HG03159 (cell line): ENCODE measurements around the gene INPP5A.

Source experiments
- ATAC-seq: cut with Tn5 transposase; IDR thresholded peaks from one replicate; pipeline ENCODE4 v1.9.1; 2021; ENCODE audit warnings: mild to moderate bottlenecking, moderate library complexity; ENCODE audit not compliant: unreplicated experiment

INPP5A gene

DNA sequence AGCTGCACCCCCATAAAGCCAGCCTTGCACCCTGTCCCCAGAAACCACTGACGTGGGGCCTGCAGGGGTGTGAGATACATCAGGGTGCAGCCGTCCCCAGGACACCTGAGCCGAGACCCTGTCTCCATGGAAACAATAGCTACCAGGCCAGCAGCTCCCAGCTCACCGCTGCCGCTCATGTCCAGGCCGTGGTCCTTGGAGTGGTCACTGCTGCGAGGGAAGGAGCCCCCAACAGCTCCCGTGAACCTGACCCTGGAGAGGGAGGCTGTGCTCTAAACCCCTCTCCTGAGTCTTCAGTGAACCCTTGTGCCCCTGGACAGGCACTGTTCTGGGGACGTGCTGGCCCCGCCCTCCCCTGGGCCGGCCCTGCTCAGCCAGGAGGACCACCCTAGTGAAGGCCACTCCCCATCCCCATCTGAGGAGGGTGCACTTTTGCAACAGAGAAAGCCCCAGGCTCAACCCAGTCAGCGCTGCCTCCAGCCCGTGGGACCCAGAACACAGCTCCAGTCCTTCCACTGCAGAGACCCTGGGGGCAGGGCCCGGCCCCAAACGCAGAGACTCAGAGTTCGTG lies 19.6 kb upstream of the INPP5A start:
- no peak for ATAC-seq

DNA sequence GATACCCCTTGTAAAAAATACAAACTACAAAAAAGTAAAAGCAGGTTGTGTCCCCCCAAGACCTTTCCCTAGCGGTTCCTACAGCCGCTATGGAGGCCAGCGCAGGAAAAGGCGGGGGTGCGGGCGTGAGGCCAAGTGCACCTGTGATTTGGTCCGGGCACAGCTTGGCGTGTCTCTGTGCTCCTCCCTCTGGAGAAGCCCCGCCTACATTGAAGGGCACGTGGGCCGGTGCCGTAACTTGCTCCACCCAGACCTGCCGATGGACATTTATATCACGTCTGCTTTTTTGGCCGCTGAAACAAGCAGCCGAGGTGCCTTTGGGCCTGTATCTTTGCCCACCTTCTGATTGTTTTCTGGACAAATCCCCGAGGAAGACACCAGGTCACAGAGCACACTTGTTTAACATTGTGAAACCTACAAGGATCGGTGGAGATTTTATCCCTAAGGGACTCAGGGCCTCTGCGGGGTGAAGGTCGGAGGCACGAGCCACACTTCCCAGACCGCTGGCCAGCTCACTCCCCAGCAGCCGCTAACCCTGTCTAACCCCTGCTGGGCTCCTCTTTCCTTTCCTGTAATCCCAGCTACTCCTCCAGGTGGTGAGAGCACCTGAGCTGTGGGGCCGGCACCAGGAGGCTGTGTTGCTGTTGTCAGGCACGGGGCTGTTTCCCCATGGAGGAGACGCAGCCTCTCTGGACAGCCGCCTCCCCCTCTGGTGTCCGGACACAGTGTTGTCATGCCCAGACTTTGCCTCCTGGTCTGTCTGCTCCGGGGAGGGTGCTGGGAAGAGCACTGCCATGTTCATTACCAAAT lies 18.8 kb upstream of the INPP5A start:
- no peak for ATAC-seq

GRCh38 chr10:132519382-132520176 lies 18.0 kb upstream of the INPP5A start:
- ATAC-seq = no peak

- no peak for ATAC-seq
These were observed 17.3 kb upstream of the INPP5A start for GRCh38 chr10:132520177-132520811.

DNA sequence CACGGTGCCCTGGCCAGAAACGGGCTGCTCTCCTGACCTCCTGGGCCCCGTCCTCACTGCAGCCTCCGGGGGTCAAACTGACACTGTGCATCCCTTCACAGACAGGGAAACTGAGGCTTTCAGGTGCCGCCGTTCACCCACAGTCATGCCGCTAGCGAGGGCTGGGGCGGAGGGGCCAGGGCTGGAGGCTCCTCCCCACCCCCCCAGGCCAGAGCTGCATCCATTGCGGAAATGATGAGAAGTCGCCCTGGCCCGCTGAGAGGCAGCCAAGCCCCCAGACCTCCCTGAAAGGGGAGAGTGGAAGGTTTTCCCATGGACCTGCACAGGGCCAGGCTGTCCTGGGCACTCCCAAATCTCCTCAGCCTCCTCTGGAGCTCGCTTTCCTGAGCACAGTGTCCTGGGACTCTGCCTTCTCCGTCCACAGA lies 16.5 kb upstream of the INPP5A start:
- no peak for ATAC-seq

DNA sequence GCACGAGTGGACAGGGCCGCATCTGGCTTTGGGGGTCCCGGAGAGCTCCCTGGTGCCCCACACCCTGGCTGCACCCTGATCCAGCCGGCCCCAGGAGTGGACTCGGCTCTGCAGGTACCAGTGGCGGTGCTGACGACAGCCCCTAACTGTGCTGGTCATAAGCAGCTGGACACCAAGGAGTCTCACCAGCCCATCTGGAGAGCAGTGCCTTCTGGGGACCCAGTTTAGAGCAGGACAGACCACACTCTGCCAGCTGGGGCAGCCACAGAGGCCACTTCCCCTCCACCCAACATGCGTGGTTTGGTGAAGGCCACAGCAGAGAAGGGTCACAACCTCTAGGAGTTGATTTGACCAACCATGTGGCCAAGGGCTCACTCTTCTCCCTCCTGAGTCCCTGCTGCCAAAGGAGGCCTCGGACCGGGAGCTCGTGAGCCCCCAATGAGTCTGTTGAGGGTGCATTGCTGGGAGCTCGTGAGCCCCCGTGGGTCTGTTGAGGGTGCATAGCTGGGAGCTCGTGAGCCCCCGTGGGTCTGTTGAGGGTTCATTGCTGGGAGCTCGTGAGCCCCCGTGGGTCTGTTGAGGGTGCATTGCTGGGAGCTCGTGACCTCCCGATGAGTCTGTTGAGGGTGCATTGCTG lies 16.0 kb upstream of the INPP5A start:
- ATAC-seq = no peak

DNA sequence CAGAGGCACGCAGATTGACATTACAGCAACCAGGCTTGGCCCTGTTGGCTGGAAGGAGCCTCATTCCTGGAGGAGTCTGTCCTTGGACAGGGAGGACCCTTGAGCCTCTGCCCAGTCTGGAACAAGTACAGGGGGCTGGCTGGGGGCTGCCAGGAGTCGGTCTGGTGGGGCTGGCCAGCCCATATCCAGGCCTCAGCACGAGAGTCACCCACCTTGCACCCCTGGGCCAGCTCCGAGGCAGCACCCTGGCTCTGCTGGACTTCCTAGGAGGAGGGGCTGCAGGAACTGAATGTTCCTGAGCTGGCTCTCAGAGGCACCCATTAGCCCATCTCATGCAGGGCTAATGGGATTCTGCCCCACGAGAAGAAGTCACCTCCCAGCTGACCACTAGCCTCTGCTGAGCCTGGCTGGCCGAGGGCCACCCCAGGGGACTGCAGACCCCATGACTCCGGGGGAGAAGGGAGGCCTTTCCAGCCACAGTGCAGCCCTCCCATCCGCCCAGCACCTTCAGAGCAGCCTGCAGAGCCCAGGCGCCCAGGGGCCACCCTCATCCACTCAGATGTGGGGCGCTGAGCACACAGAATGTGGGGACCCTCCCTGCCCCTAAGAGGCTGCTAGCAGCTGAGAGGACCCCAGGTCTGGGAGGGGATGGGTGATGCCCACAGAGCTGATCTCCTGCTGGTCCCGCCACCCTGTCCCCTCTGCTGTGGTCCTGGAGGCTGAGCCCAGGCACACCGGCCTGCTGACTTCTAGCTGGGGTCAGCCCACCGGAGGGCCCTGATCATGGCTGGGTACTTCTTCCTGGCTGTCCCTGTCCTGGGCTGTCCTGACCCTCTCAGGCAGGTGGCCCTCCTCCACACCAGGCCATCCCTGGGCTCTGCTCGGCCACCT lies 14.8 kb upstream of the INPP5A start:
- ATAC-seq = no peak

- no peak for ATAC-seq
These were observed 13.8 kb upstream of the INPP5A start for GRCh38 chr10:132523561-132524442.

GRCh38 chr10:132524443-132525285 lies 12.9 kb upstream of the INPP5A start:
- ATAC-seq = no peak

GRCh38 chr10:132526676-132527075 lies 10.9 kb upstream of the INPP5A start:
- ATAC-seq = no peak

- ATAC-seq = no peak
These were observed 10.1 kb upstream of the INPP5A start for GRCh38 chr10:132527339-132528063.

DNA sequence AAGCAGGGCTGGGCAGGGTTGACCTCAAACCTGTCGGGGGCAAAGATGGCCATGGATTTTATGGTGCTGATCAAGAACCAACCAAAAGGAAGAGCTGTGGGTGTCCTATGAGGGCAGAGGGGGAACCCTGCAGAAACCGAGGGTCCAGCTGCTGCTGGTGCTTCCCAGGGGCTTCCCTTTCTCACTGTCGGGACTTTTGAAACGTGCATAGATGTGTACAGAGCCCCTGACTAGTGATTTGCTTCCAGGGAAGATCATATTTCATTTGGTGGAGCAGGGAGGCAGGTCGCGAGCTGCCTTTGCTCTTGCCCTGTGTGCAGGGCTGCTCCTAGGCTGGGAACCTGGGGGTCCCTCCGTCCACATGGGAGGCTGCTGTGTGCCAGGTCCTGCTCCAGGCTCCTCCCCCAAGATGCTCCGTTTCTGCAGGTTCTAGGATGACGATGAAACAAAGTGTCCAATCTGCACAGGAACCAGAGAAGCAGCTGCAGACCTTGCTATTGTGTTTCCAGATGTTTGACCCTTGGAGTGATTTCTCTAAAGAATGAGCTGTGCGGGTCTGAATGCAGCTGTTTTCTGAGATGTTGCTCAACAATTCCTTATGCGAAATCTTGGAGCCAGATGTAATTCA lies 9.4 kb upstream of the INPP5A start:
- no peak for ATAC-seq

DNA sequence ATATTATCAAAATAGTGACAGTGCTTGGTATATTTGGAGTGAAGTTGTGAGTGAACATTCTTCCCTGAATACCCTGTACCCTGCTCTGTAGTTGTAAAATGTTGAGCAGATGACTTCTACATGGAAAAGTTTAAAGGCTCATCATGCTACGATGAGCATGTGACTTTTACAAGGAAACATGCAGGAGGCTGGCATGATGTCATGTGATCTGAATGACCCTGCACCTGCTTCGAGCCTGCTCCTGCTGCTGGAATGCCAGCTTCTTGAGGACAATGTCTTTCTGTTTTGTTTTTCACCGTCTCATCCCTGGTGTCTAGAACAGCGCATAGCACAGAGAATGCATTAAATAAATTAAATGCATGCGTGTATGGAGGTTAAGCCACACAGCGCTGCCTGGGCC lies 5.4 kb upstream of the INPP5A start:
- ATAC-seq = no peak

- ATAC-seq = no peak
These were observed 4.6 kb upstream of the INPP5A start for GRCh38 chr10:132532749-132533560.

DNA sequence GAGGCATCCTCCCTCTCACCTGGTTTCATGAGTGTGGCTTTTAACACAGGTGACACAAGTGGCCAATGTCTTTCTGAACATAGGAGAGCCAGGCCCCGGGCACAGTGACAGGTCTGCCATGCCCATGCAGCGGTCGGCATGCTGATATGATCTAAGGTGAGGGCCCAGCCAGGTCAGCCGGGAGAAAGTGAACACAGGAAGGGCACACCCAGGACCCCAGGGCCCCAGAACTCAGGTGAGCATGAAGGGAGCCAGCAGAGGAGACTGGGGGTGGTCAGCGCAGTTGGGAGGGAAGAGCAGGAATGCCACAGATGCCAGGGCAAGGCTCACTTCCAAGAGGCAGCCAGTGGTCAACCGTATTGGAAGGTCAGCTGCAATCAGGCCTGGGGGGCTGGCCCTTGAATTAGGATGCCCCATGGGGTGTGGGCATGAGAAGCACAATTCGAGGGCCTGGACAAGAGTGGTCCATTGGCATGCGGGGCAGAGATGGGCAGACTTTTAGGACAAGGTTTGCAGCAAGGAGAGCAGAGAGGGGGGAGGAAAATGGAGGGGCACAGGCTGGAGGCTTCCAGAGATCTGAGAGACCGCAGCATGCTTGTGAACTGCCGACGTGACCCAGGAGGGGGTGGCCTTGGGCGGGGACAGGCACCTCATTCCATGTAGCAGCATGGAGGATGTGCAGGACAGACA lies 3.9 kb upstream of the INPP5A start:
- no peak for ATAC-seq
